ENCODE results near the gene FOXG1. TPM values are rescaled to one million over a fixed set of nuclear protein-coding genes. Genes with fewer than 3 reads are reported as not detected.
A peak's percentile ranks its signal among the peaks of the same experiment; 100 is the strongest.

Gene FOXG1
- total RNA-seq, 2 donors from 2014 or later, result not detected

GRCh38 chr14:28780843-28781820 lies 14.5 kb downstream of the FOXG1 start:
- no peak for DNase-seq (ENCODE audit: low spot score)
- H3K9me3 ChIP-seq, result peaks cover 0 to 13% of the 10 kb centered on the region in 2 donors
- H3K4me3 ChIP-seq, result no peak overlapping the region
- H3K36me3 ChIP-seq, result no peaks in the 10 kb centered on the region
- no peak overlapping the region for H3K27ac ChIP-seq
- peaks cover 0 to 10% of the 10 kb centered on the region in 2 donors for H3K4me1 ChIP-seq
- H3K27me3 ChIP-seq, result peaks cover 11 to 15% of the 10 kb centered on the region in 2 donors
- no peak for TF ChIP-seq CTCF (IDR thresholded peaks at IDR 0.05)

- Histone ChIP-seq H3K4me3 (no peak overlapping the region), H3K27ac (no peak overlapping the region), H3K4me1 (peaks cover 0 to 10% of the 10 kb centered on the region in 2 donors), H3K36me3 (no peaks in the 10 kb centered on the region), H3K27me3 (peaks cover 11 to 15% of the 10 kb centered on the region in 2 donors), H3K9me3 (peaks cover 0 to 15% of the 10 kb centered on the region in 2 donors)
- no peak for TF ChIP-seq CTCF (IDR thresholded peaks at IDR 0.05)
- no peak for DNase-seq (ENCODE audit: low spot score)
Measured at GRCh38 chr14:28782301-28782700, 15.7 kb downstream of the FOXG1 start.

GRCh38 chr14:28783664-28784063 lies 17.1 kb downstream of the FOXG1 start:
- Histone ChIP-seq H3K36me3 (no peaks in the 10 kb centered on the region), H3K4me1 (peaks cover 0 to 10% of the 10 kb centered on the region in 2 donors), H3K9me3 (peaks cover 0 to 9% of the 10 kb centered on the region in 2 donors), H3K27ac (no peak overlapping the region), H3K4me3 (no peak overlapping the region), H3K27me3 (peaks cover 5 to 11% of the 10 kb centered on the region in 2 donors)
- DNase-seq (ENCODE audit: low spot score), result no peak
- TF ChIP-seq CTCF (IDR thresholded peaks at IDR 0.05), result no peak

- Histone ChIP-seq H3K27me3 (peaks cover 5 to 11% of the 10 kb centered on the region in 2 donors), H3K27ac (no peak overlapping the region), H3K4me3 (no peak overlapping the region), H3K4me1 (peaks cover 0 to 10% of the 10 kb centered on the region in 2 donors), H3K36me3 (no peaks in the 10 kb centered on the region), H3K9me3 (peaks cover 0 to 6% of the 10 kb centered on the region in 2 donors)
- no peak for TF ChIP-seq CTCF (IDR thresholded peaks at IDR 0.05)
- no peak for DNase-seq (ENCODE audit: low spot score)
Measured at GRCh38 chr14:28784096-28785048, 17.8 kb downstream of the FOXG1 start.

GRCh38 chr14:28785096-28785952 lies 18.7 kb downstream of the FOXG1 start:
- Histone ChIP-seq H3K9me3 (peaks cover 0 to 6% of the 10 kb centered on the region in 2 donors), H3K4me1 (peaks cover 0 to 10% of the 10 kb centered on the region in 2 donors), H3K27ac (no peak overlapping the region), H3K4me3 (peak overlapping the region in 1 of 2 donors; percentile 25), H3K36me3 (no peaks in the 10 kb centered on the region), H3K27me3 (peaks cover 5 to 11% of the 10 kb centered on the region in 2 donors)
- DNase-seq (ENCODE audit: low spot score), result no peak
- no peak for TF ChIP-seq CTCF (IDR thresholded peaks at IDR 0.05)

All from right atrium auricular region (tissue), 2 donors.